DMS 273 (cell line): ENCODE measurements around the gene MATN1.
"Not testable (repeated sequence)": the region's sequence is repeated elsewhere in the genome, so short reads cannot be mapped to it uniquely, and the experiment has no call there.

Experiments
- DNase-seq: peaks from one replicate; lab custom pipeline; 2025; ENCODE audit not compliant: unreplicated experiment; lab: John Stamatoyannopoulos, UW

MATN1 gene

GRCh38 chr1:30700528-30701257 is 22.7 kb downstream of the MATN1 start:
- peak; percentile 22 for DNase-seq

DNA sequence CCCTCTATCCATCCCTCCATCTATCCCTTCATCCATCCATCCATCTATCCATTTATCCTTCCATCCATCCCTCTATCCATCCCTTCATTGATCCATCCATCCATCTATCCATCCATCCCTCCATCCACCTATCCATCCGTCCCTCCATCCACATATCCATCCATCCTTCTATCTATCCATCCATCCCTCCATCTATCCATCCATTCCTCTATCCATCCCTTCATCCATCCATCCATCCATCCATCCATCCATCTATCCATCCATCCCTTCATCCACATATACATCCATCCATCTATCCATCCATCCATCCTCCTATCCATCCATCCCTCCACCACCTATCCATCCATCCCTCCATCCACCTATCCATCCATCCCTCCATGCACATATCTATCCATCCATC is 23.6 kb downstream of the MATN1 start:
- no peak for DNase-seq

DNA sequence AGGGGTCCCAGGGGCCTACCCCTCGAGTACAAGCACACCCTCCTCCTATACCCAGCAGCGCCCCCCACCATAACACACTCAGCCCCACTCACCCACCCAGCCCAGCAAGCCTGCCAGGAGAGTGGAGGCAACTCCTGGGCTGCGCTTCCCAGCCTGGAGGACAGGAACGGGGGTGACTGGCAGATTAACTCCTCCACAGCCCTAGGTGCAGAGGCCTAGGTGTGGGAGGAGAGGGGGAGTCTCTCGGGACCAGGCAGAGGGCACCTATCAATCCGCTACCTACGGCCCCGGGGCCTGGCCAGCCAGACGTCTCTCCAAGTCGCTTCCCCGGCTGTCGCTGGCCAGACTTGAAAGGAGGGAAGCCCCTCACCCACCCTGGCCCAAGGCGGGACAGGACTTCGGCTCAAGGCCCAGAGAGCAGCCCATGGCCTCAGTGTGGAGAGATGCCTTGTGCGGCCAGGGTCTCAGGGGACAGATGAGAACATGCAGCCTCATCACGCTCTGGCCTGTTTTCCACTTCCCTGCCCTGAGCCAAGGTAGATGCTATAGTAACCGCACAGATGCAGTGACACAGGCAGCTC is 24.9 kb downstream of the MATN1 start:
- no peak for DNase-seq

GRCh38 chr1:30697571-30698376 is 25.6 kb downstream of the MATN1 start:
- peak; percentile 27 for DNase-seq

DNA sequence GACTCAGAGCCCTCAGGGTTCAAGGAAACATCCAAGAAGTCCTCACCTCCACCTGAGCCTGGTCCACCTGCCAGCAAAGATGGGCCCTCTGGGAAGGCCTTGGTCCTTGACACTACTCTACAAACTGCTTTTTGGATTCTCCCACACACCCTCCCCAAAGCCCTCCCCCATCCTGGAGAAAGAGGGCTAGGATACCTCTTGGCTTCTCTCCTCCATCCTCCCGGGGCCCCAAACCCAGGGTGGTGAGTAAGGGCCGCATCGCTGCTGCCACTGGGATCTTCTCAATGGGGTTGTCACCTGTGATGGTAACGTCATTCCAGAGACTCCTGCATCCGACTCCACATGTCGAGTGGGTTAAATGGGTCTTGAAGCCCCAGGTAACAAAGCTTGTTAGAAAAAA is 26.6 kb downstream of the MATN1 start:
- no peak for DNase-seq

DNA sequence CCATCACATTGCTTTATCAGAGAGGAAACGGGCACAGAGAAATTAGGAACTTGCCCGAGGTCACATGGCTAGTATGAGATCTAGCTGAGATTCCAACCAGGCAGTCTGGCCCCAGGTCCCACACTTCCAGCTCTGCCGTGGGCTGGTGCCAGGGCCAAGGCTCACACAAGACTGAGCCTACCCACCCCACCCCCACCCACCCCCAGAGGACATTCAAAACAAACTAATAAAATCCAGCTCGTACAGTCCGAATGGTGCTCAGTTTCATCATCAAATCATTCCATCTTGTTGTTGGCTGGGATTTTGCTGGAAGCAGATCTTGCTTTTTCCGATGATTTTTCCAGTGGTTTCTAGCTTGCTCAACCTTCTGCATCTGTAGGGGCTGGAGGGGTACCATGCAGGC is 27.9 kb downstream of the MATN1 start:
- DNase-seq, result no peak

DNA sequence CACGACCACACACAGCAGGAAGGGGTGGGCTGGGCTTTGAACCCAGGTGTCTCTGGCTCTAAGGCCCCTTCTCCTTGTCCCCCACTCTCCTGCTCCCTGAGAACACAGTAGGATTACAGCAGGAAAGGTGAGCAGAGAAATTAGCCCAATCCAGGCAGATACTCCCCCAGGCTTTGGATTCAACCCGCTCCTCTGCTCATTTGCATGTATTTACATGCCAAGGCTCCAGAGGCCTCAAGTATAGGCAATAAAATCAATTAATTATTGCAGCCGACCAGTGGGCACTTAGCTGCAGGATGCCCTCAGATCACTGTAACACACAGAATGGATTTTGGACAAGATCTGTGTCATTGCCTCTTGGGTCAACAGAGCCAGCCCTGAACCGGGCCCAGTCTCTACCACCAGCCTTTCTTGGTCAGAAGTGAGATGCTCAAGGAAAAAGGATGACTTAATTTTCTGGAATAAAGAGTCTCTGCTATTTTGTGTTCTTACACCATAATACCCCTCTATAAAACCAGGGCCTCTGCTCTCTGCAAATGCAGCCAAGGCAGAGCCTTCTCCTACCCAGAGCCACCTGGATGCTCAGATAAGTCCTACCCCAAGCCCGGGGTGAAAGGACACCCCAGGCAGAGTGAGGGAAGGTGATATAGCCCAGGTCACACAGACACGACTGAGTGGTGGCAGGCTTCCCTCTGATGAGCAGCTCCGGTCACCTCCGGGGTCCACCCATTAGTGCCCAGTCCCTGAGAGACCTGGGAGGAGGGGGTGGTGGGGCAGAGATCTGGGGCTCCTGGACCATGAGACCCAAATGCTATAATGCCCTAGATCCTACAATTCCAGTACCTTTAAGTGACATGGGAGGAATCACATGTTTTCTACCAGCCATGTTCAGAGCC is 28.9 kb downstream of the MATN1 start:
- DNase-seq, result no peak

DNA sequence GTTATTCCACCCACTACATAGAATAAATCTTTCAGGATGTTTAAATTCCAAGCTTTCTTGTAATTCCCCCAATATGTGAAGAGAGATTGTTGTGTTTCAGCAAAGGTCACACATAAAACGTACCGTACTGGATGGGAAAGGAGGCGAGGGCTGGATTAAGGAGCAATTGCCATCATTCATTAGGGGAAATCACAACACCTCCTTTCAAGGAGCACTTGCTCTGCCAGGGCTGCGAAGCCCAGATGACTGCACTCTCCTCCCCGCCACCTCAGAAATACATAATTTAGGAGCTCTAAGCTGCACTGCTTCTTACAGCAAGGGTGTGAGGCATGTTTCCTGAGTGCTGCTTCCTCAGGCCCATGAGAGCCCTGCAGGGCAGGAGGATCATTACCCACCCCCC is 29.6 kb downstream of the MATN1 start:
- no peak for DNase-seq

GRCh38 chr1:30693366-30693765 is 30.0 kb downstream of the MATN1 start:
- DNase-seq, result no peak

GRCh38 chr1:30692948-30693301 is 30.5 kb downstream of the MATN1 start:
- DNase-seq, result no peak

DNA sequence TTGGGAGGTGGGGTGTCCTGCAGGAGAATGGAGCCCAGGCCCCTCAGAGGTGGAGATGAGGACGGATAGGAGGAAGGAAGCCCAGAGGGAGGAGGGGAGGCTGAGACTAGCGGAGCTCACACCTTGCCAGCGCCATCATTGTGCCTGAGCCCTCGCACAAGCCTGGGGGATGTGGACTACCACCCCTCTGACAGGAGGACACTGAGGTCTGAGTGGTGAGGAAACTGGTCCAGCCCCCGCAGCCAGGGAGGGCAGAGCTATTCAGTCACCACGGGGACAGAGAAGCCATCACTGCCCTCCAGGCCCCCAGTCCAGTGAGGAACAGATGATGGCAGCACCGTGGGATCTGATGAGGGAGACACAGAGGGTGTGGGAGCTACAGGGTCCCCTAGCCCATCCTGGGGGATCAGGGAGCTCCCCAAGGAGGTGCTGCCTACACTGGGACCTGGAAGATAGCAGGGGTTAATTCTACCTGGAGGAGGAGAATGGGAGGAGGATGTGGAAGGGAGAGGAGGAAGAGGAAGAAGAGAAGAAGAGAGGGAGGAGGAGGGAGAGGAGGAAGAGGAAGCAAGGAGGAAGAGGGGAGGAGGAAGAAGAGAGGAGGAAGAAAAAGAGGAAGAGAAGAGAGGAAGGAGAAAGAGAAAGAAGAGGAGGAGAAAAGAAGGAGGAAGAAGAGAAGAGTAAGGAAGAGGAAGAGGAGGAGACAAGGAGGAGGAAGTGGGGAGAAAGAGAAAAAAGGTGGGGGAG is 31.0 kb downstream of the MATN1 start:
- DNase-seq, result no peak

DNA sequence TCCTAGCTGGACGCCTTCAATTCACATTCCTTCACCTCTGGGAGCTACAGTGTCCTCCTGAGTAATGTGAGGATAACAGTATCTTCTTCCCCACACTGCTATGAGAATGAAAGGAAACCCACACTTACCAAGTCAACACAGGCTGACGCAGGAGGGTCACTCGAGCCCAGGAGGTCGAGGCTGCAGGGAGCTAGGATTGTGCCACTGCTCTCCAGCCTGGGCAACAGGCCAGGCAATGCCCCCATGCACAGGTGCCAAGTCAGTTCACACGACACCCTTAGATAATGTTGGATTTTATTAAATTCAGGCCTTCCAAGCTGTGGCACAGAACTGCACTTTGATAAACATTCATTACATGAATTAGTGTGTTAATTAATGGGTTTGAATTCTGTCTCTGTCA is 31.9 kb downstream of the MATN1 start:
- no peak for DNase-seq

GRCh38 chr1:30689901-30690645 is 33.3 kb downstream of the MATN1 start:
- DNase-seq, result no peak

DNA sequence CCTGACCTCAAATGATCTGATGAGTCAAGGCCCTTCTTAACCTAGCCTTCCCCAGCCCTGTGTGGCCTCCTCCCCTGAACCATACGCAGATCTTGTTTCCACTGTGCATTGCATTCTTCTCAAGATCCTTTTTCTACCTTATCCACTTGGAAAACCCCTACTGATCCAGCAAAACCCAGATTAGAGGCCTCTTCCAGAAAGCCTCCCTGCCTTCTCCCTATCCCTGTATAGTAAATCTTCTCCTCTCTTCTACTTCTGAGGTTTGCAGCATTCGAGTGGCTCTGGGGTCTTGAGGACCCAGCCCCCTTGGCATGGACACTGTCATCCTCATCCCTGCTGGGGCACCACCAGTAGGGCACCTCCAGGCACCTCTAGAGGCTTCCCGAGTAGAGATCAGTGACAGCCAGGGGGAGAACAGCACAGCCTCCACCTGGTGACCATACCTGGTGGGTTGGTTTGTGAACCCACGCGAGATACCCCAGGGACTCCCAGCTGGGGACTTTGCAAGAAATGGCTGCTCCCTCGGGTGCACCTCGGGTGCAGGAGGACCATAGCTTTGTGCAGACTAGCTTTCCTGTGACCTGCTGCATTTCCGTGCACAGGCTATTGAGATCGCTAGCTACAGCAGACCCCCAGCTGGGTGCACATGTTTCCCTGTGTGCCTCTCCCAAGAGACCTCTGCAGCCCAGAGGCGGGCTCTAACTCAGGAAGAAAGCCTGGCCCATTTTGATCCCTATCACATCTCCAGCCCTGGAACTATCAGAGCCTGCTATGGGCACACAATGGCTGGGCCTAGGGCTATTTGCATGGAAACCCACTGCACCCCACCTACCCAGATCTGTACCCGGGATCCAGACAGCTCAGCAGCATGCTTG is 34.2 kb downstream of the MATN1 start:
- DNase-seq, result no peak

DNA sequence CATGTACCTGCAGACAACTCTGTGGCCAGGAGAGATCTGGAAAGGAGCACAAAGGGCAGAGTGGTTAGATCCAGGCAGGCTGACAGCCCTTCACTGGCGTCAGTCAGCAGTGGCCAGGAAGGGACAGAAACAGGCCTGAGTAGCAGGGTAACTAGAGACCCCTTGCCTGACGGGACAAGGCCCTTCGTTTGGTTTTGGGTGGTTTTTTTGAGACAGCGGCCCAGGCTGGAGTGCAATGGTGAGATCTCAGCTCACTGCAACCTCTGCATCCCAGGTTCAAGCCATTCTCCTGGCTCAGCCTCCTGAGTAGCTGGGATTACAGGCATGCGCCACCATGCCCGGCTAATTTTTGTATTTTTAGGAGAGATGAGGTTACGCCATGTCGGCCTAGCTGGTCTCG is 34.9 kb downstream of the MATN1 start:
- DNase-seq, result not testable (repeated sequence)

DNA sequence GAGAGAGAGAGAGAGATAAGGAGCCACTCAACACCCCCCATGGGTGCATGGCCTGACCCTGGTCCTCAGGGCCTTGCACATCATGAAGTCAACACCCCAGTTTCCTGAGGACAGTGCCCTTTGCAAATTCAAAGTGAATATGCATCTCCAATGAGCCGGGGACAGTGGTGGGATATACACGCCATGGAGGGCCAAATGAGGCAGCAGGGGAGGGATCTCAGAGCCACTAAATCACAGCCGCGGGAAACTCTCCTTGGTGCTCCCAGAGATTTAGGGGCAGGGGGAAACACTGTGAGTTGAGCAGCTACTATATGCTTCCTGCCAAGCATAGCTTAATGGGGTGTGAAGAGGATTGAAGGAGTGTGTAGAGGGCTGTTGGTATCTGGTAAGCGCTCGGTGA is 35.5 kb downstream of the MATN1 start:
- no peak for DNase-seq

GRCh38 chr1:30686236-30686935 is 37.0 kb downstream of the MATN1 start:
- no peak for DNase-seq

DNA sequence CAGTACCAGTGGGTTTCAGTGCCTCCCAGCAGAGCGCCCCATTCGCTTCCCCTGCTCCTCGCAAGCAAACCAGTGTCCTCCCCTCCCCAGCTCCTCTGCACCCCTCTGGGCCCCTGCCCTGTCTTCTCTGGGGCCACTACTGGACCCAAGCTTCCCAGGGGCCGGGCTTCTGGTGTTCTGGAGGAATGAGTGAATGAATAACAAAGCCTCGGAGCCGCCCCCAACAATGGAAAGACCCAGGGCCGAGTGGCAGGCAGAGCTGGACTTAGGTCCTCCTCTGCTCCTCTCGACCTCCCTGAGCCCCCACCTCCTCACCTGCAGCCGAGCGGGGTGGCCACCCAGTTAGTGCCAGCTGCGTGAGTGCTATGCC is 37.6 kb downstream of the MATN1 start:
- no peak for DNase-seq
